NCI-H1417 treated with DMSO at 0.1 percent for 48 hours (cell line): ENCODE measurements around the gene CCM2.

Source experiments
- DNase-seq: peaks from one replicate; lab custom pipeline; 2025; lab: John Stamatoyannopoulos, UW

The CCM2 gene

GRCh38 chr7:45125193-45125904 lies 125.3 kb downstream of the CCM2 start:
- no peak for DNase-seq
